Ascending aorta (tissue), 2 donors: Measurements from ENCODE around the gene CLK3. TPM values are rescaled to one million over a fixed set of nuclear protein-coding genes. Genes with fewer than 3 reads are reported as not detected.
A peak's percentile ranks its signal among the peaks of the same experiment; 100 is the strongest.

ENCODE experiments used
- DNase-seq, 2 donors: peaks; one replicate each; pipeline ENCODE4 v3.0.0-alpha.2; 2019; ENCODE audit warnings: low spot score in 2 of 2
- H3K27ac ChIP-seq, 2 donors: fragments of 200-600 bp; sonication (generic); one replicate each; pipeline ENCODE4 v1.5.1; 2016 to 2017; ENCODE audit warnings: mild to moderate bottlenecking in 1 of 2
- H3K27me3 ChIP-seq: fragments of 200-600 bp; sonication (generic); one replicate; pipeline ENCODE4 v1.5.1; 2017
- H3K36me3 ChIP-seq, 2 donors: fragments of 200-600 bp; sonication (generic); one replicate each; pipeline ENCODE4 v1.5.1; 2016
- H3K4me1 ChIP-seq, 2 donors: fragments of 200-600 bp; sonication (generic); one replicate each; pipeline ENCODE4 v1.5.1; 2016 to 2017; ENCODE audit warnings: mild to moderate bottlenecking in 1 of 2
- H3K4me3 ChIP-seq, 2 donors: fragments of 200-600 bp; sonication (generic); one replicate each; pipeline ENCODE4 v1.5.1; 2016 to 2017; ENCODE audit warnings: mild to moderate bottlenecking in 1 of 2
- H3K9me3 ChIP-seq, 2 donors: fragments of 200-600 bp; sonication (generic); one replicate each; pipeline ENCODE4 v1.5.1; 2016
- intact Hi-C: fragments of 100-400 bp; cut with DNase I; formaldehyde crosslinking; loops from one replicate; pipeline ENCODE4 v1.15.1; 2023
- total RNA-seq: library from RNA; depleted of rRNA; stranded (reverse); fragments of >200 nt; gene quantifications from one replicate; pipeline ENCODE4 v1.1.0, GENCODE V29; 2016
- TF ChIP-seq, protein P1 (sequence below), 3 experiments: fragments of 200-600 bp in 2 of 3; fragments of 450-650 bp in 1 of 3; sonication (generic) in 2 of 3; IDR thresholded peaks; one replicate each; pipeline ENCODE4 v1.5.1; 2016 to 2019; ENCODE audit warnings: antibody characterized with exemption in 3 of 3, mild to moderate bottlenecking in 1 of 3, moderate library complexity in 1 of 3

CLK3 gene
- total RNA-seq, 1 donor from 2014 or later, result 154 TPM

DNA sequence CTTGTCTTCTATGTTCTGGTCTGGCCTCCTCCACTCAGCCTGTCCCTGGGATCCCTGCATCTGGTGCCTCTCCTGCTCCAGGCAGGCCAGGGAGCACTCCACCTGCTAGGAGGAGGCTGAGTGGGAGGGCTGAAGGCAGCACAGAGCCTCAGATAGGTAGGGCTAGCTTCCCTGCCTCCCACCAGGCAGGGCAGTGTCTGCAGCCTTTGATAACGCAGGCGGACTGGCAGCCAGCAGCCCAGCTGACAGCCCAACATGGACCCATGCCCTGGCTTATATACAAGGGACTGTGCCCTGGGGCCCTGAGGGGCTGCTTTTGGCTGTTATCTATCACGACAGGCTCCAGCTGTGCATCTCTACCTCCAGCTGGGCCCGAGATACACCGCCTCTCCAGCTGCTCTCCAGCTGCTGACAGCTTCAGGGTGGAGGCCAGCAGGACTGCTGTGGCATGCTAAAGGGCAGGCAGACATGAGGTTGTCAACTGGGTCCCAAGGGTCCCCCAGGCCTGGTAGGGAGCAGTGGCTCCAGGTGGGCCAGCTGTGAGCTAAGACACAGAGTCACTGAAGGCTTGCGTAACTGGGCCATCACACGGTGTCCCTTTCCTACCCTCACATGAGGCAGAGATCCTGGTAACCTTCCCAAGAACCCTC lies 5.2 kb upstream of the CLK3 start:
- Histone ChIP-seq H3K9me3 (no peaks in the 10 kb centered on the region), H3K4me3 (no peak overlapping the region), H3K4me1 (peaks cover 3 to 5% of the 10 kb centered on the region in 2 donors), H3K36me3 (no peaks in the 10 kb centered on the region), H3K27me3 (no peaks in the 10 kb centered on the region), H3K27ac (no peak overlapping the region)
- TF ChIP-seq, protein P1, sequence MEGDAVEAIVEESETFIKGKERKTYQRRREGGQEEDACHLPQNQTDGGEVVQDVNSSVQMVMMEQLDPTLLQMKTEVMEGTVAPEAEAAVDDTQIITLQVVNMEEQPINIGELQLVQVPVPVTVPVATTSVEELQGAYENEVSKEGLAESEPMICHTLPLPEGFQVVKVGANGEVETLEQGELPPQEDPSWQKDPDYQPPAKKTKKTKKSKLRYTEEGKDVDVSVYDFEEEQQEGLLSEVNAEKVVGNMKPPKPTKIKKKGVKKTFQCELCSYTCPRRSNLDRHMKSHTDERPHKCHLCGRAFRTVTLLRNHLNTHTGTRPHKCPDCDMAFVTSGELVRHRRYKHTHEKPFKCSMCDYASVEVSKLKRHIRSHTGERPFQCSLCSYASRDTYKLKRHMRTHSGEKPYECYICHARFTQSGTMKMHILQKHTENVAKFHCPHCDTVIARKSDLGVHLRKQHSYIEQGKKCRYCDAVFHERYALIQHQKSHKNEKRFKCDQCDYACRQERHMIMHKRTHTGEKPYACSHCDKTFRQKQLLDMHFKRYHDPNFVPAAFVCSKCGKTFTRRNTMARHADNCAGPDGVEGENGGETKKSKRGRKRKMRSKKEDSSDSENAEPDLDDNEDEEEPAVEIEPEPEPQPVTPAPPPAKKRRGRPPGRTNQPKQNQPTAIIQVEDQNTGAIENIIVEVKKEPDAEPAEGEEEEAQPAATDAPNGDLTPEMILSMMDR (IDR thresholded peaks at IDR 0.05), result no peak
- no peak for DNase-seq
- intact Hi-C loops, result loop anchor here (10.0 kb wide), 1 partner anchor 344 kb away; the partner anchor contains the start of gene RPP25

- no peak for DNase-seq
- Histone ChIP-seq H3K36me3 (no peaks in the 10 kb centered on the region), H3K4me1 (peaks cover 3 to 5% of the 10 kb centered on the region in 2 donors), H3K4me3 (no peak overlapping the region), H3K27ac (no peak overlapping the region), H3K27me3 (no peaks in the 10 kb centered on the region), H3K9me3 (no peaks in the 10 kb centered on the region)
- TF ChIP-seq, protein P1 (IDR thresholded peaks at IDR 0.05), result no peak
- intact Hi-C loops, result loop anchor here (10.0 kb wide), 1 partner anchor 343 kb away; the partner anchor contains the start of gene RPP25
Observed at GRCh38 chr15:74611341-74611740, 4.3 kb upstream of the CLK3 start.

DNA sequence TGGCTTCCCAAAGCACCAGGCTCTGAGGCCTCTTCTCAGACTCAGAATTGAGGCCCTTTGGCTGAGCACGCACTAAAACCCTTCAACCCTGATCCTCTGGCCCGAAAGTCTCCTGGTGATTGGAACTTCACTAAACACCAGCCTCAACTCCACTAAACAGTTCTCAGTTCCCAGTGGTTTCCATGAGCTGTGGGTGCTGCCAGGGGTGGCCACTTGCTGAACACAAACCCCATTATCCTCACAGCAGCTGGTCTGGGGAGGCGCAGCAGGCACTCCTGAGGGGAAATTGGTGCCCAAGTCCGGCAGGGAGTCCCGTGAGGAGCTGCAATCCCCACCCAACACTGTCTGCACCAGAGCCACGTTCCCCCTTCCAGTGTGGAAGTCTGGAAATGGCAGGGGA lies 3.8 kb upstream of the CLK3 start:
- no peak overlapping the region for H3K27ac ChIP-seq
- TF ChIP-seq, protein P1 (IDR thresholded peaks at IDR 0.05), result no peak
- intact Hi-C loops, result loop anchor here (10.0 kb wide), 1 partner anchor 343 kb away; the partner anchor contains the start of gene RPP25

DNA sequence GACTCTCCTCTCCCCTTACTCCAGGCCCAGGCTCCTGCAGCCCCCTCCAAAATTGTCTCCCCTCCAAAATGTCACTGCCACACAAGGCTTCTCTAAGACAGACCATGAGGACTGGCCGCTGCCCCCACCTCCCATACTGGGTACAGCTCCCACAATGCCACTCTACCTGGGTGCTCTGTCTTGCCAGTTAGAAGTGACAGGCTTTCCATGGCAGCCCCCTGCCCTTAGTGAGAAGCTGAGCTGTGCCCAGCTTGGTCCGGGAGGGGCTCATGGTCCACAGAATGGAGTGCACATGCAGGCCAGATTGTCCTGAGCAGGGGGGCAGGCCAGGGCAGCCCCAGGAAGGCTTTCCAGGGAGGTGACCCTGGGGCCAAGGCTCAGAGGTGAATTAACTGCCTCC lies 3.0 kb upstream of the CLK3 start:
- TF ChIP-seq, protein P1 (IDR thresholded peaks at IDR 0.05), result no peak
- intact Hi-C loops, result loop anchor here (10.0 kb wide), 1 partner anchor 342 kb away; the partner anchor contains the start of gene RPP25
- no peak overlapping the region for H3K27ac ChIP-seq
- H3K27me3 ChIP-seq, result no peaks in the 10 kb centered on the region
- no peak for DNase-seq
- H3K4me1 ChIP-seq, result peaks cover 13 to 16% of the 10 kb centered on the region in 2 donors
- no peaks in the 10 kb centered on the region for H3K36me3 ChIP-seq
- H3K4me3 ChIP-seq, result no peak overlapping the region
- no peaks in the 10 kb centered on the region for H3K9me3 ChIP-seq

More for the DNA sequence above, 3.8 kb upstream of the CLK3 start:
- Histone ChIP-seq H3K4me1 (peaks cover 5 to 9% of the 10 kb centered on the region in 2 donors), H3K9me3 (no peaks in the 10 kb centered on the region), H3K36me3 (no peaks in the 10 kb centered on the region), H3K4me3 (no peak overlapping the region), H3K27me3 (no peaks in the 10 kb centered on the region)
- DNase-seq, result no peak

DNA sequence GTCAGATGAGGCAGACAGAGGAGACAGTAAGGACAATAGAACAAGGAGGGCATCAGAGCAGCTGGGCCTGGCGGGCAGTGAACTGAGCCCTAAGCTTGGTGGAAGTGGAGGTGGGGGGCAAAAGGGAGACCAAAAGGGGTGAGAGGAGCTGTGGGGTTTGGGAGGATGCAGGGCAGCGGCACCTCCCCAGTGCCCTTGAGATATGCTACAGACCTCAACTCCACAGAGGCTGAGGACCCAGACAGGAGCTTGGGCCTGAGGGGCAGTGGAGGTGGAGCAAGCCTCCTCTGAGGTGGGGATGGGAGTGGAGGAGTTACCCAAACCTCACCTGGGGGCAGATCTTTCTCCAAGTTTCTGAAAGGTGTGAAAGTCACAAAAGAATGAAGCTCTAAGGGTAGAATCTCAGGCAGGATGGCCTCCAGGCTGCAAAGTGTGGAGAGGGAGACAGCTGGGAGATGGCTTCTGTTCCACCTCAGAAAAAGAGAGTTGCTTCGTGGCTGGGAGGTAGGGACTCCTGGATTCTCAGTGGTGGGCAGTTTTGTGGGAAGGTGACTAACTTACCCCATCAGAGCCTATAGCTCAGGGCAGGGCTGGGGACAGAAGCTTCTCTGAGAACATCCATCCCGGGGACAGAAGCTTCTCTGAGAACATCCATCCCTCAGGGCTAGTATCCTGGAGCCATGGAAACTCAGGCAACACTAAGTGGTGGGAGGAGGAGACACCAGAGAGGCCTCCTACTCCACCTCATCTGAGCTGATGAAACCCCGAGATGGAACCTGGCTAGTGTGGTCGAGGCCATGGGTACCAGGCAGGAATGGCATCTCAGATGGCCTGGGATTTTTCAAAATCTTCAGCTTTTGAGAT lies 2.3 kb upstream of the CLK3 start:
- DNase-seq, result no peak
- Histone ChIP-seq H3K9me3 (no peaks in the 10 kb centered on the region), H3K4me1 (peaks cover 17 to 18% of the 10 kb centered on the region in 2 donors), H3K4me3 (no peak overlapping the region), H3K27me3 (no peaks in the 10 kb centered on the region), H3K36me3 (no peaks in the 10 kb centered on the region), H3K27ac (peak overlapping the region; percentile 98 to 99)
- intact Hi-C loops, result loop anchor here (10.0 kb wide), 1 partner anchor 341 kb away; the partner anchor contains the start of gene RPP25
- TF ChIP-seq, protein P1 (IDR thresholded peaks at IDR 0.05), result no peak
